Measurements from ENCODE around the gene KIF26A. TPM values are rescaled to one million over a fixed set of nuclear protein-coding genes. Genes with fewer than 3 reads are reported as not detected.

The KIF26A gene
- total and polyA plus RNA-seq, 2 donors from 2014 or later: 2.3 to 12.3 TPM

DNA sequence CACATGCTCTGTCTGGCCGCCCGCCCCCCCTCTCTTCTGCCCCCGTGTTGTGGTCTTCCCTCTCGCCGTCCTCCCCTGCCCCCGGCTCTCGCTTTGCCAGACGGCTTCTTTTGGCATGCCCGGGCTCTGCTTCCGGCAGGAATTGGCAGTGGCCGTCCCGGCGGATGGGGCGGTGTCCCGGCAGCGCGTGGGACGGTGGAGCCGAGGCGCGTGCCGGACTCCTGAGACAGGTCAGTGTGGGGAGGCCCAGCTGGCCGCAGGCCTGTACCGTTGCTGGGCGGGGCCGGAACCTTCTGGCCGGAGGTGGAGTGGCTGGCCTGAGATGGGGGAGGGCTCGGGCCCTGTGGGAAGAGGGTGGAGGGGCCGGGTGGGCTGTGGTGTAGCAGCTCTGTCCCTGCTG, 17.1 kb downstream of the KIF26A start:
- TF ChIP-seq, protein P1, sequence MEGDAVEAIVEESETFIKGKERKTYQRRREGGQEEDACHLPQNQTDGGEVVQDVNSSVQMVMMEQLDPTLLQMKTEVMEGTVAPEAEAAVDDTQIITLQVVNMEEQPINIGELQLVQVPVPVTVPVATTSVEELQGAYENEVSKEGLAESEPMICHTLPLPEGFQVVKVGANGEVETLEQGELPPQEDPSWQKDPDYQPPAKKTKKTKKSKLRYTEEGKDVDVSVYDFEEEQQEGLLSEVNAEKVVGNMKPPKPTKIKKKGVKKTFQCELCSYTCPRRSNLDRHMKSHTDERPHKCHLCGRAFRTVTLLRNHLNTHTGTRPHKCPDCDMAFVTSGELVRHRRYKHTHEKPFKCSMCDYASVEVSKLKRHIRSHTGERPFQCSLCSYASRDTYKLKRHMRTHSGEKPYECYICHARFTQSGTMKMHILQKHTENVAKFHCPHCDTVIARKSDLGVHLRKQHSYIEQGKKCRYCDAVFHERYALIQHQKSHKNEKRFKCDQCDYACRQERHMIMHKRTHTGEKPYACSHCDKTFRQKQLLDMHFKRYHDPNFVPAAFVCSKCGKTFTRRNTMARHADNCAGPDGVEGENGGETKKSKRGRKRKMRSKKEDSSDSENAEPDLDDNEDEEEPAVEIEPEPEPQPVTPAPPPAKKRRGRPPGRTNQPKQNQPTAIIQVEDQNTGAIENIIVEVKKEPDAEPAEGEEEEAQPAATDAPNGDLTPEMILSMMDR (IDR thresholded peaks at IDR 0.05; ENCODE audit: borderline replicate concordance, extremely low read depth, insufficient read depth): no peak
- Histone ChIP-seq H3K9me3 (ENCODE audit: control insufficient read depth in 2 of 3, insufficient read depth in 1 of 3, low read length in 3 of 3) (no peaks in the 10 kb centered on the region), H3K27me3 (ENCODE audit: control insufficient read depth, insufficient read depth, low read length) (no peaks in the 10 kb centered on the region), H3K9ac (ENCODE audit: low read length in 3 of 3) (no peak overlapping the region), H3K4me3 (ENCODE audit: low read length in 3 of 3) (no peak overlapping the region), H3K4me1 (ENCODE audit: control insufficient read depth in 2 of 3, insufficient read depth in 2 of 3, low read depth in 1 of 3, low read length in 3 of 3) (peaks cover 0 to under 1% (median 0%) of the 10 kb centered on the region in 3 donors), H3K27ac (ENCODE audit: low read depth in 2 of 2, low read length in 2 of 2) (no peak overlapping the region), H3K36me3 (ENCODE audit: control insufficient read depth in 2 of 3, insufficient read depth in 3 of 3, low read length in 3 of 3) (no peaks in the 10 kb centered on the region)
- intact Hi-C loops (cut with DNase I): no loop called here
- DNase-seq: no peak
- no peak for FAIRE-seq

DNA sequence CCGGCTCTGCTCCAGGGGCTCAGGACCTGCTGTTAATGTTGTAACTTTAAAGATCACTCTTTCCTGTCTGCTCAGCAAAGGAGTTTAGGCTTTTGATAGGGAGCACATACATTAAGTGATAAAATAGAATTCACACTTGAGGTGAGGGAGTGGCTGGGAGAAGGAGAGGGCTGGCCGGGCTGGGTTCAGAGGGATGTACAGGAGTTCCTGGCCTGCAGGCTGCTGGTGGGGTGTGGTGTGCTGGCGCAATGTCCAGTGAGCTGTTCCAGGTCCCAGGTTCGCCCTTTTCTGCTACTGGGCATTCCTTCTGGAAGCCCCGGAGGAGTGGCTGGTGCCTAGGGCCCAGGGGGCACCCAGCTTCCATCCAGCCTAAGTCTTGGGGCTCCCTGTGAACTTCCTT, 17.8 kb downstream of the KIF26A start:
- no peaks in the 10 kb centered on the region for H3K36me3 ChIP-seq (ENCODE audit: control insufficient read depth in 2 of 3, insufficient read depth in 3 of 3, low read length in 3 of 3)
- no peak overlapping the region for H3K27ac ChIP-seq (ENCODE audit: low read depth in 2 of 2, low read length in 2 of 2)
- intact Hi-C loops (cut with DNase I): no loop called here
- H3K9ac ChIP-seq (ENCODE audit: low read length in 3 of 3): no peak overlapping the region
- FAIRE-seq: no peak
- no peaks in the 10 kb centered on the region for H3K4me1 ChIP-seq (ENCODE audit: control insufficient read depth in 2 of 3, insufficient read depth in 2 of 3, low read depth in 1 of 3, low read length in 3 of 3)
- no peaks in the 10 kb centered on the region for H3K27me3 ChIP-seq (ENCODE audit: control insufficient read depth, insufficient read depth, low read length)
- H3K9me3 ChIP-seq (ENCODE audit: control insufficient read depth in 2 of 3, insufficient read depth in 1 of 3, low read length in 3 of 3): no peaks in the 10 kb centered on the region
- H3K4me3 ChIP-seq (ENCODE audit: low read length in 3 of 3): no peak overlapping the region
- TF ChIP-seq, protein P1 (IDR thresholded peaks at IDR 0.05; ENCODE audit: borderline replicate concordance, extremely low read depth, insufficient read depth): no peak
- no peak for DNase-seq

DNA sequence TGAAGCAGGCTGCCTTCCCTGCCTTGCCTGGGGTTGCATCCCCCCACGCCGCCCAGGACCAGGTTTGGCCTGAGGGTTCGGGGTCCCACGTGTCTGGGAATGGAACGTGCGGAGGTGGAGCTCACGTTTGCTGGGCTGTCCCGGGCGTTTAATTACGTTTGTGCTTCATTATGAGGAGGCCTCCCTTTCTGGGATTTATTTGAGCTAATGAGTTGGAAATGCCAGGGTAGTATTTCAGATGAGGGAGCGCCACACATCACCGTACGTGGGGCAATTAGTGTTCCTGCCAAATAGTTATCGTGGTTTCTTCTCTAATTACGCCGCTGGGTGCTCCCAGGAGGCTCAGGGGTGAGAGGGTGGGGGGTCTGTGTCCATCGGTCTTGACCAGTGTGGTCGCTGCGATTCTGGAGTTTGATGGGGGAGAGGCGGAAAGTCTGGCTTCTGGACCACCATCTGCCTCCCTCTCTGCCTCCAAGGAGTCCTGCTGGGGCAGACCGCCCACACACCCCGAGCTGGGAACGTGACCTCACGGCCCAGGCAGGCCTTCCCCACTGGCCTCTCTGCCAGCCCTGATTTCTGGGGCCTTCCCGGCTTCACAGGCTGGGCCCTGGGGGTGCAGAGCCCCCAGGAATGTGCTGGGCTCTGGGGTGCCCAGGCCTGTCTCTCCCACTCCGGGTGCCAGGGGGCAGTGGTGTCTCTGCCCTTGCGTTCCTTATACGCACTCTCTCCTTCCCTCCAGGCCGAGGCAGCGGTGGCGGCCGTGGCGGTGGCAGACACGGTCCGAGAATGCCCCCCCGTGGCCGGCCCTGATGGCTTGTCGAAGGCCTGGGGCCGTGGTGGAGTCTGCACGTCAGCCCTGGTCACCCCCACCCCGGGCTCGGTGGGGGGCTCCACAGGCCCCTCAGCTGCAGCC, 18.9 kb downstream of the KIF26A start:
- Histone ChIP-seq H3K4me3 (ENCODE audit: low read length in 3 of 3) (no peak overlapping the region), H3K27me3 (ENCODE audit: control insufficient read depth, insufficient read depth, low read length) (no peaks in the 10 kb centered on the region), H3K36me3 (ENCODE audit: control insufficient read depth in 2 of 3, insufficient read depth in 3 of 3, low read length in 3 of 3) (no peaks in the 10 kb centered on the region), H3K9me3 (ENCODE audit: control insufficient read depth in 2 of 3, insufficient read depth in 1 of 3, low read length in 3 of 3) (no peaks in the 10 kb centered on the region), H3K4me1 (ENCODE audit: control insufficient read depth in 2 of 3, insufficient read depth in 2 of 3, low read depth in 1 of 3, low read length in 3 of 3) (no peaks in the 10 kb centered on the region), H3K9ac (ENCODE audit: low read length in 3 of 3) (no peak overlapping the region), H3K27ac (ENCODE audit: low read depth in 2 of 2, low read length in 2 of 2) (no peak overlapping the region)
- TF ChIP-seq, protein P1 (IDR thresholded peaks at IDR 0.05; ENCODE audit: borderline replicate concordance, extremely low read depth, insufficient read depth): no peak
- FAIRE-seq: no peak
- DNase-seq: no peak
- intact Hi-C loops (cut with DNase I): no loop called here
